NCI-H1930 (cell line): ENCODE data around the gene GNRH2.
"Not testable (repeated sequence)": the region's sequence is repeated elsewhere in the genome, so short reads cannot be mapped to it uniquely, and the experiment has no call there.

ENCODE experiments used
- DNase-seq, 2 experiments: peaks; one replicate each; lab custom pipeline; 2025; lab: John Stamatoyannopoulos, UW

The GNRH2 gene

DNA sequence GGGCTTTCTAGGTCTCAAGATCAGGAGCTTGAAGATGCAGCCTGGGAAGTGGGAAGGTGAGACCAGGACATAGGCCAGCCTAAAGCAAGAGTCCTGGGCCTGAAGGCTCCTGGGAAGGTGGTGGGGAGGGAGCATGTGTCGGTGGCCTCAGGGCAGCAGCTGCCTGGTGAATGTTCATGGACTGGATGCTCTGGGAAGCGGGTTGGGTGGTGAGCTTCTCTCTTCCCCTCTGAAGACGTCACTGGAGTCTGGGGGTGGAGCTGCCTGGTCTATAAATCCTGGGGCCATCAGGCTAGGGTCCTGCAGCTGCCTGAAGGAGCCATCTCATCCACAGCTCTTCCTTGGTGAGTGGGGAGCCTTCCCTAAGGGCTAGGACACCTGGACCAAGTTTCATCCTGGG, at the start of gene GNRH2:
GNRH2 (plus strand) TSS at position 301 of the 400 bp plus-strand sequence. CDS start 793 bp downstream, outside the sequence.
- DNase-seq: no peak

DNA sequence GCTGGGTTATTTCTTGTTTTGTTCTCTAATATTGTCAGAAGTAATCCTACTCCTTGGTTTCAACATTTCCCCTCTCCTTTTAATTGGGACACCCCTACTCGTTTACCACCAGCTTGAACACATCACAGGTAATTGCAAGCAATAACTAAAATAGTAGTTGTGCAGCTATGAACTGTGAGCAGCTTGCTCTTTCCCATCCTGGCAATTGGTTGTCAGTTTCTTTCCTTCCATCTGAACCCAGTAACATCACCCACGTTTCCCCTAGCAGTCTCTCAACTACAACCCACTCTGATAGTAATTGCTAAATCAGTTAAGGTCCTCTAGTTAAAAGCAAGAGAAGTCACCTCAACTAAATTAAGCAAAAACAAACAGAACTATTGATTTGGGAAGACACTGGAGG, 47.6 kb upstream of the GNRH2 start:
- DNase-seq: no peak

- no peak for DNase-seq
Observed at GRCh38 chr20:2998728-2999127, 44.7 kb upstream of the GNRH2 start.

GRCh38 chr20:3000852-3001523, 42.4 kb upstream of the GNRH2 start:
- DNase-seq: peak; percentile 43 to 45

DNA sequence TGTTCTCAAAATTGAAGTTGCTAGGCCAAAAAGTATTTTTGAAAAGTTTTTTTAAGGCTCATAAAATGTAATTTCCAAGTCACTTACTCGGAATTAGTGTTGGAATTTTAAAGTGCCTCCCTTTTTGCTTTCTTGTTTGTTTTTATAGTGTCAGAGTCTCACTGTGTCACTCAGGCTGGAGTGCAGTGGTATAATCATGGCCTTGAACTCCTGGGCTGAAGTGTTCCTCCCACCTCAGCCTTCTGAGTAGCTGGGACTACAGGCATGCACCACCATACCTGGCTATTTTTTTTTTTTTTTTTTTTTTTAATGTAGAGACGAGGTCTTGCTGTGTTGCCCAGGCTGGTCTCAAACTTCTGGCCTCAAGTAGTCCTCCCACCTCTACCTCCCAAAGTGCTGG, 40.0 kb upstream of the GNRH2 start:
- no peak for DNase-seq

DNA sequence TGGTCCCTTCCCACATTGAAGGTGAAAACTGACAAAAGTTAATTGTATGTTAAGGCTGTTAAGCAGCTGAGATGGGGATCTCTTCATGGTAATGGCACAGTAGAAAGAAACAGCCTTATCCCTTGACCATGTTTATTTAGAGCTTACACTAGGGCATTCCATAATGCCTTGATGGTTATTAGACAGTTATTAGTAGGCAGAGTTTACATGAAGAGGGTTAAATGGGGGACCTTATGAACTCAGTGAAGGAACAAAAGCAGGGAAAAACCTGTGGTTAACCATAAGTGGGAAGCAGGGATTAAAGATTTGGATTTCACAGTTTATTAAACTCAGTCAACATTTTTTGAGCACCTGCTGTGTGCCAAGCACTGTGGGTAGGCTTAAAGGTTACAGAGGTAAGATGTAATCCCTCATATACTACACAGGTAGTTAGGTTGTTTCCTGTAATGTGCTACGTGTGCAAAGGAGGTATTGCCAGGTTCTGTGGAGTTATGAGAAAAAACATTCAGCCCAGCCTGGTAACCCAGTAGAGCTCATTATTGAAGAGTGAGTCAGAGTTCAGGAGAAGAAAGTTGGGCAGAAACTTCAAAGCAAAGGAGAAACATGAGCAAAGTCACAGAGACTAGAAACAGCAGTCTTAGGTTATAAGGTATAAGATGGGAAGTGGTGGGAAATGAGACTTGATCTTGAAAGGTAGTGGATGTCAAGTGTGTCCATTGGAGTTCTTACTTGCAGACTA, 32.3 kb upstream of the GNRH2 start:
- no peak for DNase-seq

DNA sequence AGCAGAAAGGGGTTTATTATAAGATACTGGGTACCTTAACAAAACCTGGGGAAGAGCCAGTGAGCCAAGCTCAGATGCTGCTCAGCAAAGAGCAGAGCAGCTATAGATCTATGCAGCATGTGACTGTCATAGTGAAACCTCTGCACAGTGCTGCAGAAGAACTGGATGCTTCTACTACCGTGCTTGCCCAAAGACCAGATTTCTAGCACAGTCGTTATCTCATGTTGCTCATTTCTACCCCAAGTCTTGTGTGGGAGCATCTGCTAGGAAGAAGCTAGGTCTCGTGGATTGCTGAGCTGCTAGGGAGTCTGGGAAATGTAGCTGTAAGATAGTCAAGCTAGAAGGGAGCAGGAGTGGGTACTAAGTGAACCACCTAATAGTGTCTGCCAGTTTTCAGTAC, 31.7 kb upstream of the GNRH2 start:
- DNase-seq: no peak

- DNase-seq: no peak
Observed at GRCh38 chr20:3013771-3014170, 29.7 kb upstream of the GNRH2 start.

- no peak for DNase-seq
Observed at GRCh38 chr20:3014179-3014578, 29.2 kb upstream of the GNRH2 start.

GRCh38 chr20:3014662-3015061, 28.8 kb upstream of the GNRH2 start:
- DNase-seq: no peak

GRCh38 chr20:3015302-3015701, 28.1 kb upstream of the GNRH2 start:
- DNase-seq: not testable (repeated sequence)

DNA sequence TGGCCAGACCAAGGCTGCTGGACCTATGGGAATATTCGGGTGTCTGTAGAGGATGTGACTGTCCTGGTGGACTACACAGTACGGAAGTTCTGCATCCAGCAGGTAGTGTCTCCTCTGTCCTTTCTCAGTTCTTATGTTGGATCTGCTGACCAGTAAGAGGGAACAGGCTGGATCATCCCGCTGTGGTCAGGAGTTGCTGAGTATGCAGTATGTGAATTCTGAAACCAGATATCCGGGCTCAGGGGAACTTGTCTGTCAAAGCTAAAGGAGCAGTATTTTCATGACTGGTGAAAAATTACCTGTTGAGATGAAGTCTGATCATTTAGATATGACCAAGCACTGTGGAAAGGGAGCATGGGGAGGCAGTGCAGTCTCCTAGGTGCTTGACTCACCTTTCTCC, 22.1 kb upstream of the GNRH2 start:
- DNase-seq: no peak

GRCh38 chr20:3021777-3022176, 21.6 kb upstream of the GNRH2 start:
- no peak for DNase-seq

DNA sequence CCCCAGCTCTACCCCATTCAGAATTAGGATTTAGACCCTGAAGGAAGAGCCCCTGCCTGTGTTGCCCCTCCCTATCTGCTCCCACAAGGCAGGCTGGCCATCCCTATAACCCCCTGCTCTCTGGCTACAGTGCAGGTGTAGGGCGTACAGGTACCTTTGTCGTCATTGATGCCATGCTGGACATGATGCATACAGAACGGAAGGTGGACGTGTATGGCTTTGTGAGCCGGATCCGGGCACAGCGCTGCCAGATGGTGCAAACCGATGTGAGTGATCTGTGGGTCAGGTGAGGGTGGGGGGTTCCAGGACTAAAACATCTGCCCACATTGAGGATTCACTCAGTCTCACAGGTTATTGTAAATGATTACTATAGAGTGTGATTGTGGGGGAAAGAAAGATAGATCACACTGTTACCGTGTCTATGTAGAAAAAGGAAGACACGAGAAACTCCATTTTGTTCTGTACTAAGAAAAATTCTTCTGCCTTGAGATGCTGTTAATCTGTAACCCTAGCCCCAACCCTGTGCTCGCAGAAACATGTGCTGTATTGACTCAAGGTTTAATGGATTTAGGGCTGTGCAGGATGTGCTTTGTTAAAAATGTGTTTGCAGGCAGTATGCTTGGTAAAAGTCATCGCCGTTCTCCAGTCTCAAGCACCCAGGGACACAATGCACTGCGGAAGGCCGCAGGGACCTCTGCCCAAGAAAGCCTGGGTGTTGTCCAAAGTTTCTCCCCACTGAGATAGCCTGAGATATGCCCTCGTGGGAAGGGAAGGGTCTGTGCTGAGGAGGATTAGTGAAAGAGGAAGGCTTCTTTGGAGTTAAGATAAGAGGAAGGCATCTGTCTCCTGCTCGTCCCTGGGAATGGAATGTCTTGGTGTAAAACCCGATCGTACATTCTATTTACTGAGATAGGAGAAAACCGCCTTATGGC, 20.6 kb upstream of the GNRH2 start:
- not testable (repeated sequence) for DNase-seq

DNA sequence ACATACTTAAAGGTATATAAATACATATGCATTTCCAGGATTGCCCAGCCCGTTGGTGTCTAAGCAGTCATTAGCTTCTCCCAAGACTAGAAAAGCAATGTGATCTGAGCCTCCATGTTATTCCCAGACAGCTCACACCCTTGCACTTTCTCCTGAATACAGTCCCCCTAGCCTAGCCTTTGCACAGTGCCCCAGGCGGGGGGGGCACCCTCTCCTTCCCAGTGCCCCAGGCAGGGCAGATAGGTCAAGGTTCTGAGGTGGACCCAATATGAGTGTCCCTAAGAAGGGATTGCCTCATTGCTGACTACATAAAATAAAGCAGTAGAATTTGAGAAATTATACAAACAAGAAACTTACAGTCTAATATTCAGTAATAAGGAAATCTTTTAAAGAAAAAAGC, 15.4 kb upstream of the GNRH2 start:
- DNase-seq: no peak

DNA sequence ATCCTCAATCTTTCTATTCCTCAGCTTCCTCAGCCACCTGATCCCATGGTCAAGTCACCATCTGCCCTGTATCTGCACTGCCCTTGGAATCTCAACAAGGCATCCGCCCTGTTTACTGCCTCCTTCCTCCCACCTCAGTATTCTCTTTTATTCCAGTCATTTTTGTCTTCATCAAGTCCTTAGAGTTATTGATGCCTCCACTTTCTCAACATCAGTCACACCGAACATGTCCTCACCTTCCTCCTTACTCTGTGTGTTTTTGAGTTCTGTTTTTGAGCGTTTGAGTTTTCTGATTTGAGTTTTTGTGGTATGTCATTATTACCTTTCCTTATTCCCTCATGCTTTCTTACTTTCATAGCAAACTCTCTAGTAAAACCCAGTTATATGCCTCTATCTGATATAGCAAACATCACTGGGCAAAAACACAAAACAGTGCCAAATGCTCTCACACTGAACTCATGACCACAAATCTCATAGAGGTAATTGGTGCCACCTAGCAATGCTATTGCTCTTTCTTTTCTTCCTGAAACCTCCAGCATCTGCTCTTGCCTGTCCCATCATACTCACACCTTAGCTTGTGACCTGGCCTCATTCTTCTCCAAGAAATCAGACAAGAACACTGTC, 11.8 kb upstream of the GNRH2 start:
- no peak for DNase-seq

GRCh38 chr20:3032624-3033023, 10.8 kb upstream of the GNRH2 start:
- no peak for DNase-seq

- no peak for DNase-seq
Observed at GRCh38 chr20:3037654-3038053, 5.8 kb upstream of the GNRH2 start.

GRCh38 chr20:3038454-3038853, 5.0 kb upstream of the GNRH2 start:
- no peak for DNase-seq

DNA sequence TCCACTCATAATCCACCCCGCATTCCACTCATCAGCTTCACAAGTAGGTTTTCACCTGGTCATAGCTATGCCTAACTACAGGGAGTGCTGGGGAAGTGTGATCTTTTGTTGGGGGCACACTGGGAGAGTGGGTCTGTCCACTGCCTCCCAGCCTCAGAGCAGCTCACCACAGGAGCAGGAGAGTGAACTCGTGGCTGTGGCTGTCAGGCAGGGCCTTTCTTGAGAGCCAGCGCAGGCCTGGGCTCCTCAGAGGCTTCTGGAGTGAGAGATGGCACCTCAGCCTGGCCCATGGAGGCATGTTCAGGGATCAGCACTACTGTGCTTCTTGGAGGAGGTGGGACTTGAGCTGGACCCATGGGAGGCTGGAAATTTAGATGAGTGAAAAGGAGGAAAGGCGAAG, 4.0 kb upstream of the GNRH2 start:
- no peak for DNase-seq

- DNase-seq: no peak
Observed at GRCh38 chr20:3040086-3040485, 3.3 kb upstream of the GNRH2 start.

GRCh38 chr20:3041854-3042409, 1.5 kb upstream of the GNRH2 start:
- no peak for DNase-seq
